RKO (cell line): Measurements from ENCODE around the gene CACNA2D2.
A peak's percentile ranks its signal among the peaks of the same experiment; 100 is the strongest.

Experiments used
- DNase-seq: peaks from one replicate; pipeline ENCODE4 v3.0.0-alpha.2; 2016; ENCODE audit warnings: low spot score

The CACNA2D2 gene

DNA sequence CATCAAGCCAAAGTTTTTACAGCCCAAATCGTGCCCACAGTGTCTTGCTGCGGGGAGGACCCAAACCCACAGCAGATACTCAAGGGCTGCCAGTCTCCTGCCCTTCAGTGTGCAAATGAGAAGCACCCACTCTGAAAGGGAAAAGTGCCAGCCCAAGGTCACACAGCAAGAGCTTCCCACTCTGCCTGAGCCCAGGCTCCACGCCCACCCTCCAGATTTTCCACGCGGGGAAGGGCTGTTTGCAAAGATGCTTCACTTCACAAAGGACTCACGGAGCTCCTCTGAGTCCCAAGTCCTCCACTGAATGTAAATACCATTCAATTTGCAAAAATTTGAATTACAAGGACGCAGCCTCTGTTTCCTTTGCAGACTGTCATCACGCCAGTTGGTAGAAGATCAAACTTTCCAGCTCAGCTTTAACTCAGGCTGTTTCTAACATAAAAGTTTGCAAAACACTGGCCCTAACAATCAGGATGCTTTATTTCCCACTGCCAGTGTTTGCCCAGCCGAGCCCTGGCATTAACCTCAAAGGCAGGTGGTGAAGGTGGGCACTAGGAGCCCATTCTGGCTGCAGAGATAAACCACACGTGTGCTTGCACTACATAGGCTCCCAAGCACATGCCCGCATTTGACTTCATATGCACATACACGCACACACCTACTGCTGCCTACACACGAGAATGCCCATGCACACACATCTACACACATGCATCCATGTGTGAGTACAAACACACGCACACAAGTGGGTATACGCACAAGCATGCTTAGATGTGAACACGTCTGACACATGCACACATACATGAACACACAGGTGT lies 7.6 kb downstream of the CACNA2D2 start:
- no peak for DNase-seq

DNA sequence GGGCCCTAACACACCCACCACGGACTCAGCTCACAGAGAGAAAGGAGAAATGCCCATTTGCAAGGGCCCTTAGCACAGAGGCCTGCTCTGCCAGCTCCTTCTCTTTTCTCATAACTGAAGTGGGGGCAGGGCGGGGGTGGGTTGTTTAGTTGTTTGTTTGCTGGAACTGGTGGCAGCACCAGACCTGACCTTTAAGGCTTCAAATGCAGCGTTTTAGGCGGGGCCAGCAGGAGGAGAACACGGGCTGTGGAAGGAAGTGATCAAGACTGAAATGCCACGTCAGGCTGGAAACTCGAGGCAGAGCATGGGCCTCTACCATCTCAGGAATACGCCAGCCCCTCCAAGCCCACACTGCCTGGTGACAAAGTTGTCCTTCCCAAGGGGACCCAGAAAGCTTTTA lies 9.3 kb downstream of the CACNA2D2 start:
- no peak for DNase-seq

- no peak for DNase-seq
Observed at GRCh38 chr3:50493623-50494022, 9.8 kb downstream of the CACNA2D2 start.

GRCh38 chr3:50493086-50493485 lies 10.3 kb downstream of the CACNA2D2 start:
- DNase-seq = no peak

DNA sequence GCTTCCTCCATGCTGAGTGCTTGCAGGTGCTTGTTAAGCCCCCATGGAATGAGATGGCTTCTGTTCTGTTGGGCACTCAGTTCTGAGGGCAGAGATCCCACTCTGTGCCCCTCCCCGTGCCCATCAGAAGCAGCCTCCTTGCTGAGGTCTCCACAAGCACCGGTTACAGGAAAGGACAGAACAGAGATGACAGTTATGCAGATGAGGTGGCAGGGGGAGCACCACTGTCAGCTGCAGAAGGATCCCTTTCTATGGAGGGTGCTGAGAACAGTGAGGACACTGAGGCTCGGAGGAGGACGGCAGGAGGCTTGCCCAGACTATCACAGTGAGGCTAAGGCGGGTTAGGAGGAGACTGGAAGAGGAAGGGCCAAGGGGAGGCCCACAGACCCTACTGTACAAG lies 12.4 kb downstream of the CACNA2D2 start:
- no peak for DNase-seq

DNA sequence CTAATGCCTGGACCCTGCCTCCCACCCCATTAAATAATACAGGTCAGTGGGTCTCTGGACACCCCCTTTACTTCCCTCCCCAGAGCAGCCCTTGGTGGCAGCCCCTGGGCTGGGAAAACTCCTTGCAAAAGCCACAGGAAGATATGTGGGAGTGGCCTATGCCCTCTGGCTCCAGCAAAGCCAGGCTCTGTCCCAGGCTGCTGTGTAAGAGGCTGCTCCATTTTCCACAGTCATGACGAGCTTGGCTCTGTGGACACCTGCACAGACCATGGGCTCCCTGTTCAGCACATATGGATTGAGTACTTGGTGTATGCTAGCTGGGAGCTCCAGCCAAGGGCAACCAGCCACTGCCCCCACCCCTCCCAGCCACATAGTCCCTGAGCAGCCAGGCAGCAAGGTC lies 13.0 kb downstream of the CACNA2D2 start:
- DNase-seq = no peak

DNA sequence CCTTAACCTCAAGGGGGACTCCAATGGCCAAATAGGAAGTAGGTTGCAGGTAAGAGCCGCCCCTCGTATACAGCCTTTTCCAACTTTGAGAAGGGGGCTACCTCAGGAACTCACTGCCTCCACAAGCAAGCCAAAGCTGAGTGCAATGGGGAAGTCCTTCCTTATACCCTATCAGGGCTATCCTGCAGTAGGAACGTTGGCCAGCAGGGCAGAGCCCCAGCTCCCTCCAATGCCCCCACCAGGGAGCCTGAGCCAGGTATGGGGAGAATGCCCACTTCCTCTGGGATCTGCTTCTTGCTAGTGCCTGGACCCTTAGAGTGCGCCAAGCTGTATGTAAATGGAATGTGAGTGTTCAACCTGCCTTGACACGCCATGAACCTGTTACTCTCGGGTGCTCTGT lies 16.3 kb downstream of the CACNA2D2 start:
- DNase-seq = no peak

- peak; percentile 5 for DNase-seq
Observed at GRCh38 chr3:50486219-50486888, 17.1 kb downstream of the CACNA2D2 start.

DNA sequence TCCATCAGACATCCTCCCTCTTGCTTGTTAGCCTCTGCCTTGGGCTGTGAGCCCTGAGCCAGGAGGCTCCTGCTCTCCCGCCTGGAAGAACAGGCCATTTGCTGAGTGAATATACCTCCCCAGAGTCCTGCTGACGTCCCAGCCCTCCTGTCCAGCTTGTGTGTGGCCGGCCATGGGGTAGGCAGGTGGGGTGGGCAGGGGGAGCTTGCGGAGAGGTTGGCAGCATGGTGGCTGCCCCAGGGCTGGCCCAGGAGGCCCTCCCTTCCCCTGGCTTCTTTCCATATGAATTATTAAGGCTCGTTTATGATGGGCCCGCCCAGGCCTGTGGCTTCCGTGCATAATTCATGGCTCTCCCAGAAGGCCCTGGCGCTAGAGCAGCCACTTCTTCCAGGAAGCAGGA lies 18.7 kb downstream of the CACNA2D2 start:
- no peak for DNase-seq

DNA sequence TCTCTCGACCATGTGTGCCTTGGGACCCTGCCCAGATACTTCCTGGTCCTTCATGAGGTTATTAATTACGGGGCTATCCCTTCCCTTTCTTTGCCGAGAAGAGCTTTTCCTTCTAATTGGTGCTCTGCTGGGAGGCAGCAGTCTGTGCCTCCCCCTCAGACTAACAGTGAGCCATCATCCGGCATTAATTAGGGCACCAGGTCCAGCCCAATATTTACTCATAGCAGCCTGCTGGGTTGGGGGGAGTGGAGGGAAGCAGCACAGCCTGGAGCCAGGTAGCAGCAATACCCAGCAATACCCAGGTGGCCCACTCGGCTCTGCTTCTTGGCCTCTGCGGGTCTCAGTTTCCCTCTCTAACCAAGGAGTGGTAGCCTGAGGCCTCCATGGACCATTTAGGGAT lies 20.1 kb downstream of the CACNA2D2 start:
- no peak for DNase-seq

DNA sequence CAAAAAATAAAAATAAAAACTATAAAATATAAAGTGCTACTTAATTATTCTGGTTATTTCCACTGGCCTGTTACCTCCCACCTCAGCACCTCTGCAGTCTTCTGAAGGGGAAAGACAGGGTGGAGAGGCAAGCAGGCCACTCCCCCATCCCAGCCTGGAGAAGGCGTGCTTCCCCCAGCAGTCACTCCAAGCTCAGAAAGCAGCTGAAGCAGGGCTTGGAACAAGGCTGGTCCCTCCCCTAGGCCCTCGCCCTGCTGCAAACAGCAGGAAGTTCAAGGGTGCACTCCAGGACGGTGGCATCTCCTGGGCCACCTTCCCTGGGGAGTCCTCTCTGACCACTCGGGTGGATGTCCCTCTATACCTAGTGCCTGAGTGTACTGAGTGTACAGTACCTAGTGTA lies 21.4 kb downstream of the CACNA2D2 start:
- DNase-seq = no peak

- DNase-seq = no peak
Observed at GRCh38 chr3:50480471-50480870, 23.0 kb downstream of the CACNA2D2 start.

DNA sequence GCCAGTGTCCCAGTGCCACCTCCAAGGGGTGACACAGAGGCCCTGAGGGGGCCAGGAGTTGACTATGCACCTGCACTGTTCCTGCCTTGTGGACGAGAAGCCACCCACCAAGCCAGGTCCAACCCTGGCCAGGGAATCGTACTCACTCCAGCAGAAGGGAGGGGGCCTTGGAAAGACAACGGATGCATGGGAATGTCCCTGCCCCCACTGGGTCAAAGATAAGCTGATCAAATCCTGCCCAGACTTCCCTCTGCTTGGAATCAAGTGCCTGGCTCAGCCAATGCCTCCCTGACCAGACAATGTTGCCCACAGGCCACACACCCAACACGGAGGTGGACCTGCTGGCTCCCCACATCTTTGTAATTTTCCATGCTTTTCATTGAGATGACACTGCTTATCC lies 23.9 kb downstream of the CACNA2D2 start:
- no peak for DNase-seq

GRCh38 chr3:50478671-50479260 lies 24.7 kb downstream of the CACNA2D2 start:
- no peak for DNase-seq

- no peak for DNase-seq
Observed at GRCh38 chr3:50478051-50478450, 25.4 kb downstream of the CACNA2D2 start.

DNA sequence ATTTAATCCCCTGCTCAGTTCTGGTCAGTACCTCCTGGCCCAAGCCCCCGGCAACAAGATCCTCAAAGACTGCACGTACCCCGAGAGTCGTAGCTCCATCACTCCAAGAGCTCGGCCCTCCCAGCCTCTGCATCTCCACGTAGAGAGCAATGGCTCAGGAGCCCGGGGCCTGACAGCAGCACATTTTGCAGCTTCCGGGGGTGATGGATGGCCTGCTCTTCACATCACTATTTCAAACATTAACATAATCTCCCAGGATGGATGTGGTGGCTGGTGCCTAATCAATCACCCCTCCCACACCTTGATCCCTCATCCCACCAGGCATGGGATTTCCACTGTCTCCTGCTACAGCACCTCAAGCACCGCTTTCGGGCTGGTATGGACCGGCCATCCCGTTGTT lies 28.1 kb downstream of the CACNA2D2 start:
- no peak for DNase-seq

DNA sequence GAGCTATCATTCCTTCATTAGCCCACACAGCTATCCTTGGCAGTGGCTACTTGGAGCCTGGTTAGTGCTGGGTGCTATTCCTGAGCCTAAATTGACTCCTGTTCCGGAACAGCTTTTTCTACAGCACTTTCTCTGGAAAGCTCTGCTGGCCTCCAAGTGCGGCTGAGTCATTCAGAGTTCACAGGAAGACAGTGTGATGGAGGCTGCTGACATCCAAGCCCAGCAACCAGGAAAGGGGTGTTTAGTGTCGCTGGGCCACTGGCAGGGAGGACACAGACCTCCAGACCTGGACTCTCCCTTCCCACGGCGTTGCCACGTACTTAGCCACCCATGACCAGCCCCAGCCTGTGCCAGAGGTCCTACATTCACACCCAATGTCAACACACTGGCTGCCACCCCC lies 28.7 kb downstream of the CACNA2D2 start:
- peak; percentile 16 for DNase-seq

- DNase-seq = no peak
Observed at GRCh38 chr3:50473768-50474167, 29.7 kb downstream of the CACNA2D2 start.

DNA sequence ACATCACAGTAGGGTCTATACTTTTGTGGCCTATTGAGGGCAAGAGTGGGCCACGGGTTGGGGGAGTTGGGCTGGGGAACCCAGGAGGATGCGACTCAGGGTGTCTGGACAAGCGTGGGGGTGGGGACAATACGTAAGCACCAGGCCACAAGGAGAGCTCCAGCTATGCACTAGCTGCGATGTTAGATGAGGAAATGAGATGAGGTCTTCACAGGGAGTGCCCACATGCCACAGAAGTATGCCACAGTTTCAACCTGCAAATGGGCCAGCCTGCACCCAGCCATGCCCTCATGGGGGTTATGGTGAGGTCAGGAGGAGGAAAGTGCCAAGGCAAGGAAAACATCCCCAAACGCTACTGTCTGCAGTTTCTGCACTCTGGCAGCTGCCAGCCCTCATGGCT lies 30.5 kb downstream of the CACNA2D2 start:
- no peak for DNase-seq

GRCh38 chr3:50470658-50471057 lies 32.8 kb downstream of the CACNA2D2 start:
- no peak for DNase-seq

- DNase-seq = no peak
Observed at GRCh38 chr3:50467919-50468318, 35.5 kb downstream of the CACNA2D2 start.

DNA sequence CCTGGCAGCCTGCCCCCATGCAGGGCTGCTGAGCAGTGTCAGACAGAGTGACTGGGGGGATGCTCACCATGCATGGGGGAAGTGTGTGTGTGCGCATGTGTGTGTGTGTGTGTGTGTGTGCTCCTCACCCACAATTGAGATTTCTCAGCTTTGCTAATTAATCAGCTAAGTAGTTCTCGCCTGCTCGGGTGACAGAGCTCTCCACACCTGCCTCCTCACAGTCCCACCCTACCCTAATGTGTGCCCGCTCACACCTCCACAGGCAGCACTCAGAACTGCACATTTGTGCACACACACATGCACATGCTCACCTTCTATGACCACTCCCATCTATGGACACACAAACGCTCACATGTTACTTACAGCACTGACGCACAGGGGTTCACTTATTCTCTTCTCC lies 37.3 kb downstream of the CACNA2D2 start:
- no peak for DNase-seq

DNA sequence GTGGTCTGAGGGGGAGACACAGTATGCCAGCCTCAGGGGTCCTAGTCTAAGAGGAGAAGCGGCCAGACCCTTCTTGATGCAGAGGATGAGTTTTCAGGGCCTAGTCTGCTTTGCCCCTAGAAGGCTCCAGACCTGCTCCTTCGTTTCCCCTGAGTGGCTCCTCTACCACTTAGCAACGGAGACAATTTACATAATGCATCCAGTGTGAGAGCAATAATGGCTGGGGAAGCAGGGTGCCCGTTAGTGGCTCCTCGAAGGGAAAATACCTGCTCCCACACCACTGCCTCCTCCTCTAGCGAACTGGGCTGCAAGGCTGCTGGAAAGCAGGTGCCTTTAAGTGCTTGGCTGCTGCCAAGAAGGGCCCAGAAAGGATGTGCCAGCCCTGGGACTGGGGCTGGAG lies 38.9 kb downstream of the CACNA2D2 start:
- no peak for DNase-seq
